Spleen (tissue), 11 donors: Measurements from ENCODE around the gene PIP5K1B. TPM values are rescaled to one million over a fixed set of nuclear protein-coding genes. Genes with fewer than 3 reads are reported as not detected.

Source experiments
- DNase-seq: peaks from one replicate; pipeline ENCODE4 v3.0.0-alpha.2; 2020
- H3K27ac ChIP-seq, 8 donors: fragments of 200-600 bp; sonication (generic) in 7 of 8; 1 replicate in 4 of 8; 2 replicates in 4 of 8; pipeline versions ENCODE4 v1.5.0 to v1.8.0; 2016 to 2021; ENCODE audit warnings: inconsistent platforms in 4 of 8, mild to moderate bottlenecking in 4 of 8, moderate library complexity in 1 of 8
- H3K27me3 ChIP-seq, 7 donors: fragments of 200-600 bp; sonication (generic) in 6 of 7; replicated peaks in 1 of 7; 1 replicate in 4 of 7; 2 replicates in 3 of 7; pipeline versions ENCODE4 v1.5.0 to v1.8.0; 2016 to 2021; ENCODE audit warnings: inconsistent platforms in 3 of 7, mild to moderate bottlenecking in 1 of 7
- H3K36me3 ChIP-seq, 6 donors: fragments of 200-600 bp; sonication (generic) in 5 of 6; 1 replicate in 4 of 6; 2 replicates in 2 of 6; pipeline versions ENCODE4 v1.5.0 to v1.8.0; 2016 to 2021; ENCODE audit warnings: inconsistent platforms in 2 of 6
- H3K4me1 ChIP-seq, 6 donors: fragments of 200-600 bp; sonication (generic) in 5 of 6; 1 replicate in 3 of 6; 2 replicates in 3 of 6; pipeline versions ENCODE4 v1.5.0 to v1.8.0; 2016 to 2021; ENCODE audit warnings: inconsistent platforms in 3 of 6
- H3K4me3 ChIP-seq, 8 donors: fragments of 200-600 bp; sonication (generic) in 7 of 8; 1 replicate in 4 of 8; 2 replicates in 4 of 8; pipeline versions ENCODE4 v1.5.0 to v1.8.0; 2016 to 2021; ENCODE audit warnings: inconsistent platforms in 4 of 8, mild to moderate bottlenecking in 4 of 8, moderate library complexity in 2 of 8
- H3K9me3 ChIP-seq, 8 donors: fragments of 200-600 bp; sonication (generic) in 7 of 8; 1 replicate in 4 of 8; 2 replicates in 4 of 8; pipeline versions ENCODE4 v1.5.0 to v1.8.0; 2016 to 2021; ENCODE audit warnings: inconsistent platforms in 4 of 8
- CTCF ChIP-seq, 11 experiments: fragments of 200-600 bp in 7 of 11; fragments of 450-650 bp in 4 of 11; sonication (generic) in 4 of 11; IDR thresholded peaks in 8 of 11; conservative IDR thresholded peaks in 3 of 11; 1 replicate in 7 of 11; 2 replicates in 4 of 11; pipeline versions ENCODE4 v1.4.0 to v1.8.0; 2016 to 2021; ENCODE audit warnings: antibody characterized with exemption in 11 of 11, inconsistent platforms in 4 of 11, mild to moderate bottlenecking in 1 of 11
- POLR2A ChIP-seq, 3 donors: fragments of 450-650 bp; IDR thresholded peaks; one replicate each; pipeline ENCODE4 v1.5.1; 2017; ENCODE audit warnings: antibody characterized with exemption in 3 of 3, mild to moderate bottlenecking in 1 of 3
- POLR2AphosphoS5 ChIP-seq, 3 donors: sonication (generic); formaldehyde crosslinking; IDR thresholded peaks; one replicate each; pipeline ENCODE4 v1.5.1; 2017; ENCODE audit warnings: antibody characterized with exemption in 3 of 3
- WGBS, 5 donors: extraction: QIAGEN DNeasy Blood & Tissue Kit in 3 of 5; methylation state at CpG; one replicate each; pipeline versions ENCODE4 v1.1.5 to v1.1.7; 2013 to 2018; 5-methylcytosine and 5-hydroxymethylcytosine counted together
- intact Hi-C: fragments of 100-400 bp; cut with DNase I; formaldehyde crosslinking; loops from one replicate; pipeline ENCODE4 v1.15.0; 2023; ENCODE audit warnings: low total_unique reads
- polyA plus RNA-seq, 3 donors: library from polyadenylated mRNA; stranded (reverse); fragments of 200-250 nt; gene quantifications; one replicate each; pipeline ENCODE4 v1.2.1, GENCODE V29; 2013
- total RNA-seq, 7 donors: library from RNA; depleted of rRNA in 3 of 7; stranded (reverse); fragments of >200 nt in 3 of 7; fragmentation: NEBNext Ultra II Directional in 4 of 7; extraction: Animal tissue kit (Norgen Biotek cat#: 25700) in 4 of 7; gene quantifications; one replicate each; pipeline versions ENCODE4 v1.1.0 to v1.2.1, GENCODE V29; 2016 to 2021
- donor health status: healthy with polysubstance abuse.
- donor health status: DM: no; HTN: no; CAD: no; lungs with moderate emphysema.
- donor health status: DM: no; HTN: no; CAD: no.
- donor health status: Bipolar disorder and iron deficiency.
- donor health status: healthy.
- donor health status: DM: no; HTN: no; CAD: no.
- donor health status: DM: yes; HTN: yes; CAD: no.

The PIP5K1B gene
- total and polyA plus RNA-seq, 10 donors = 1.5 to 10.3 (median 6.8) TPM

GRCh38 chr9:68998385-68998784, 293.3 kb downstream of the PIP5K1B start:
- no peaks in the 10 kb centered on the region for H3K27me3 ChIP-seq
- no peak overlapping the region for H3K27ac ChIP-seq
- peaks cover 0 to 45% (median 13%) of the 10 kb centered on the region in 6 donors for H3K4me1 ChIP-seq
- no peaks in the 10 kb centered on the region for H3K36me3 ChIP-seq
- TF ChIP-seq POLR2A (IDR thresholded peaks at IDR 0.05) (no peak), CTCF (IDR thresholded peaks at IDR 0.05 in 8 of 11, conservative IDR thresholded peaks at IDR 0.05 in 3 of 11) (no peak), POLR2AphosphoS5 (IDR thresholded peaks at IDR 0.05) (no peak)
- H3K4me3 ChIP-seq = no peak overlapping the region
- WGBS, 5 donors = 62 to 71% (median 65%) methylated on average over 4 of the region's 4 CpGs
- intact Hi-C loops = loop anchor here (10.0 kb wide), 1 partner anchor 154 kb away; no protein-coding TSS in a partner anchor
- no peaks in the 10 kb centered on the region for H3K9me3 ChIP-seq
- no peak for DNase-seq

GRCh38 chr9:68998812-68999211, 293.8 kb downstream of the PIP5K1B start:
- Histone ChIP-seq H3K4me3 (no peak overlapping the region), H3K4me1 (peaks cover 0 to 45% (median 13%) of the 10 kb centered on the region in 6 donors), H3K9me3 (no peaks in the 10 kb centered on the region), H3K27ac (no peak overlapping the region), H3K27me3 (no peaks in the 10 kb centered on the region), H3K36me3 (no peaks in the 10 kb centered on the region)
- no peak for TF ChIP-seq POLR2AphosphoS5 (IDR thresholded peaks at IDR 0.05)
- DNase-seq = no peak
- intact Hi-C loops = loop anchor here (10.0 kb wide), 1 partner anchor 154 kb away; no protein-coding TSS in a partner anchor
- WGBS, 5 donors = 36 to 70% (median 65%) methylated on average over 5 of the region's 5 CpGs

- DNase-seq = peak; percentile 74
- Histone ChIP-seq H3K27me3 (no peaks in the 10 kb centered on the region), H3K36me3 (no peaks in the 10 kb centered on the region), H3K27ac (no peak overlapping the region), H3K4me3 (no peak overlapping the region), H3K9me3 (no peaks in the 10 kb centered on the region), H3K4me1 (peaks cover 0 to 45% (median 13%) of the 10 kb centered on the region in 6 donors)
- TF ChIP-seq POLR2AphosphoS5 (IDR thresholded peaks at IDR 0.05) (no peak), CTCF (IDR thresholded peaks at IDR 0.05 in 8 of 11, conservative IDR thresholded peaks at IDR 0.05 in 3 of 11) (peak; percentile 64 to 86 (median 77))
- intact Hi-C loops = loop anchor here (10.0 kb wide), 2 partner anchors 155 to 415 kb away; no protein-coding TSS in a partner anchor
- 33 to 38% (median 35%) methylated on average over 10 of the region's 10 CpGs for WGBS, 5 donors
Measured at GRCh38 chr9:68999393-69000105, 294.5 kb downstream of the PIP5K1B start.

- Histone ChIP-seq H3K27me3 (no peaks in the 10 kb centered on the region), H3K9me3 (no peaks in the 10 kb centered on the region), H3K36me3 (no peaks in the 10 kb centered on the region), H3K27ac (no peak overlapping the region), H3K4me3 (no peak overlapping the region), H3K4me1 (peaks cover 0 to 27% (median 3%) of the 10 kb centered on the region in 6 donors)
- WGBS, 5 donors = 66 to 73% (median 69%) methylated on average over 7 to 8 of the region's 8 CpGs
- intact Hi-C loops = loop anchor here (10.0 kb wide), 1 partner anchor 417 kb away; no protein-coding TSS in a partner anchor
- TF ChIP-seq POLR2AphosphoS5 (IDR thresholded peaks at IDR 0.05) (no peak), POLR2A (IDR thresholded peaks at IDR 0.05) (no peak), CTCF (IDR thresholded peaks at IDR 0.05 in 8 of 11, conservative IDR thresholded peaks at IDR 0.05 in 3 of 11) (no peak)
- DNase-seq = no peak
Measured at GRCh38 chr9:69001921-69002320, 296.9 kb downstream of the PIP5K1B start.
